Smooth muscle cell of the brain vasculature (primary cell): ENCODE results near the gene RASA3.

ENCODE experiments used
- DNase-seq: peaks from one replicate; pipeline ENCODE4 v3.0.0-alpha.2; 2012; ENCODE audit warnings: low read depth, low spot score

RASA3 gene

DNA sequence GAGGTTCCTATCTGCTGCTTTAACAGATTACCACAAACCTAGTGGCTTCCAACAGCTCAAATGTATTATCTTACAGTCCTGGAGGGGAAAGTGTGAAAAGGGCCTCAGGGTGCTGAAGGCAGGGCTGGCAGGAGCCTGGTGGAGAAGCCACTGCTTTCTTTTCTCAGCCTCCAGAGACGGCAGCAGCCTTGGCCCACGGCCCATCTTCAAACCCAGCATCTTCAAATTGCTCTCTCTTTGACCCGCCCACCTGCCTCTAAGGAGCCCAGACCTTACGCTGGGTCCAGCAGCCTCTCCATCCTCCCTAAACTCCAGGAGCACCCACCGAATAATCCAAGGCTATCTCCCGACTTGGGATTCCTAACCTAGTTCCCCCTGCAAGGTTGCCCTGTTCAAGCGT lies 194.2 kb downstream of the RASA3 start:
- no peak for DNase-seq

DNA sequence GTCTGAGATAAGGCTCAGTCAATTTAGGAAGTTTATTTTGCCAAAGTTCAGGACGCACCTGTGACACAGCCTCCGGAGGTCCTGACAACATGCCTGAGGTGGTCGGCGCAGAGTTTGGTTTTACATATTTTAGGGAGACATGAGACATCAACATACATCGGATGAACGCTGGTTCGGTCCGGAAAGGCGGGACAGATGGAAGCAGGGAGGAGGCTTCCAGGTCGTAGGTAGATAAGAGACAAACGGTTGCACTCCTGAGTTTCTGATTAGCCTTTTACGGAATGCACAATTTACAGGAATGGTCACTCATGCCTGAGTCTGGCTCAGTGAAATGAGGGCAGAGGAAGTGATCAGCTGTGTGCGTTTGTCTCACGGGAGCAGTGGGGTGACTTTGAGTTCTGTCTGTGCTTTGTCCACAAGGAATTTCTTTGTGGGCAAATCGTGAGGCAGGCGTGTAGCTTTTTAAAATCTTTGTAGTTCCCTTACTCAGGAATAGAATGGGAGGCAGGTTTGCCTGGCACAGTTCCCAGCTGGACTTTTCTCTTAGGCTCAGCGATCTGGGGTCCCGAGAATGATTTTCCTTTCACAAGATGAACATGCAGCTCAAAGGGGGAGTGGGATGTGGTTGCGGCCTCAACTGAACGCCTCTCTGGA lies 194.8 kb downstream of the RASA3 start:
- DNase-seq = no peak

DNA sequence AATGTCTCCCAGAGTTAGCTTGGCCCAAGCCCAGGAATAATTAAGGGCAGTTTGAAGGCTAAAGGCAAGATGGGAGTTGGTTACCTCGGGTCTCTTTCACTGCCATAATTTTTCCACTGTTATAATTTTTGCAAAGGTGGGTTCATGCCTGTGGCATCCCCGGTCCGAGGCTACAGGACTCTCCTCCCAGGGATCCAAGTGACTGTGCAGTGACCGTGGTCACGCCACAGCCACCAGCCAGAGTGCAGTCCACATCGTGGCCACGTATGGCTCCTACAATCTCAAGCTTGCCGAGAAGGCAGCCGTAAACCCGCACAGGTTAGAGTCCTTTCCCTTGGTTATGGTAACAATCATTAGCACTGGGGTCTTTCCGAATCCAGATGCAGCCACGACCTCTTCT lies 195.3 kb downstream of the RASA3 start:
- DNase-seq = no peak

DNA sequence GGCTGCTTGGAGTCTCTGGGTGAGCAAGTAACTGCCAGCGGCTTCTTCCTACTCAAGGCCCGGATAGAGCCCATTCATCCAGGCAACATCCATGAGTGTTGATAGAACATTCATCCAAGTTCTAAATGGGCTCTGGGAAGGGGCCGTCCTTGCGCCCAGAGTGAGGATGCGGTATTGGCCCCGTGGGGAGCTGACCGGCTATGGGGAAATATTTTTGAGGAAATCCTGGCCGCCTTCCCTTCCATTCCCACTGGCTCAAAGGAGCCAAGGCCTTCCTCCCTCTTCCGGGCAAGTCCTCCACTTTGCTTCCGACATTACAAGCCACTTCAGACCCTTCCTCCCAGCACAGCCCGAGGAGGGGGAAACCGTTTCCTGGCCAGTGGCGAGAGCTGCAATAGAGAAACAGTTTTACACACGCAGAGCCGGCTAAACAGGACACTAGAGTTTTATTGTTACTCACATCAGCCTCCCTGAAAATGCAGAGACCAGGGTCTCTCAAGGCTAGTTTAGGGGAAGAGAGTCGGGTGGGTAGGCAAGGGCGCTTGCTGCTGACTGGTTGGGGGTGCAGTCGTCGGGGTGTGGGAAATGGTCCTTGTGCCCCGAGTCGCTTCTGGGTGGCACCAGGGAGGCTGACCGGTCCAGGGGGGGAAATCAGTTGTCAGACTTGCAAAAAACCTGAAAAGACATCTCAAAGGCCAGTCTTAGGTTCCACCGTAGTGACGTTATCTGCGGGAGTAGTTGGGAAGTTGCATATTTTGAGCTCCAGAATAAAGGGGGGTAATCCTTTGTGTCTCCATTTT lies 196.1 kb downstream of the RASA3 start:
- DNase-seq = no peak

DNA sequence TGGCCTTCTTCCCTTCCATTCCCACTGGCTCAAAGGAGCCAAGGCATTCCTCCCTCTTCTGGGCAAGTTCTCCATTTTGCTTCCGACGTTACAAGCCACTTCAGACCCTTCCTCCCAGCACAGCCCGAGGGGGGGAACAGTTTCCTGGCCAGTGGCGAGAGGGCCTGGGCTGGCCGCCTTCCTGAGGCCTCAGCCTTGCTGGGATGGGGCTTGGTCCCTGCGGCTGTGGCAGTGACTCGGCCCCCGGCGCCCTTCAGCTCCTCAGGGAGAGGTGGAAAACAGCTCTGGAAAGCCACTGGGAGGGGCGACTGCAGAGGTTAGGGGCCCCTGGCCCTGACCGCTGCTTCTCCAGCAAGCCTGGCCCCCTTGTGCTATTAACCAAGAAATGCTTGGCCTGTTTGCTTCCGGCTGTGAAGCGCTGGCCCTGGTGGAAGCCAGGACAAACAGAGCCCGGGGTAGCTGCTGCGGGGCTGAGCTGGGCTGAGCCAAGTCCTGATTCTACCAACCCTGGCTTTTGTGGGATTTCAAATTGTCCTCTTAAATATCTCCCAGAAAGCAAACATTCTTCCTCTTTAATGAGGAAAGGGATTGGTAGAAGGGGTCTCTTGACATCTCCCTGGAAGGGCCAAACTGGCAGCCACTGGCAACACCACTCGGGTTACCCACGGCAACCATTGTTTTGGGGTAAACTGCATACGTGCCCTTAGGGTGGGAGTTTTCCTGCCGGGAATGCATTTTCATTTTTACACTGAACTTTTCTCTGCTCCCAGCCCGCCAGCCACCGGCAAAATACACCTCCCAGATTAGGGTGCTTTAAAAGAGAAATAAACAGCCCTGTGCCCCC lies 197.2 kb downstream of the RASA3 start:
- DNase-seq = no peak

DNA sequence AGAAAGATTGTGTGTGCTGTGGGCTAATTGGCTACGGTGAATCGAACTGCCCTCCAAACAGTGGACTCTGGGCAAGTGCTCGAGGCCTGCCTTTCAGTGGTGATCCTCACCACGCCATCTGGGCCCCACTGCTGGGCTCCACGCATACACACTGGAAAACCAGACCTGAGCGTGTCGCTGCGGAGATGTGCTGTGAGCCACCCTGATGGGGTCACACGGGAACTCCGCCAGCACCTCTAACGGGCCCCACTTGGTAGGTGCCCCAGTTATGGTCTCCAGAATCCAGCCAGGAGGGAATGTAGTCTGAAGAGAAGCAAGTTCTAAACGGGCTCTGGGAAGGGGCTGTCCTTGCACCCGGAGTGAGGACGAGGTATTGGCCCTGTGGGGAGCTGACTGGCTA lies 197.8 kb downstream of the RASA3 start:
- no peak for DNase-seq

DNA sequence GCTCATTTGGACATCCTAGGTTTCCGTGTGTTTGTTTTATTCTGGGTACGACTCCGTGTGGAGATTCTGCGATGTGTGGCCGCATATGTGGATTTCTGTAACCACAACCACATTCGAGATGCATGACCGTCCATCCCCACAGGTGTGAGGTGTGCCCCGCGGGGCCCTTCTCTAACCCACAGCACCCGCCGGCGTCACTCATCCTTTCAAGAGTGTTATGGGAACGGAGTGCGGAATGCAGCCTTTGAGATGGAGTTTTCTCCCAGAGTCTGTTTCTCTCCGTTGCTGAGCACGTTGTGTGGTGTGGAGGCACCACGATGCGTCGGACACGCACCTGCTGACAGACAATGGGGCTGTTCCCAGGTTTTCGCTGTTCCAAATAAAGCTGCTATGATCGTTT lies 198.5 kb downstream of the RASA3 start:
- DNase-seq = no peak

DNA sequence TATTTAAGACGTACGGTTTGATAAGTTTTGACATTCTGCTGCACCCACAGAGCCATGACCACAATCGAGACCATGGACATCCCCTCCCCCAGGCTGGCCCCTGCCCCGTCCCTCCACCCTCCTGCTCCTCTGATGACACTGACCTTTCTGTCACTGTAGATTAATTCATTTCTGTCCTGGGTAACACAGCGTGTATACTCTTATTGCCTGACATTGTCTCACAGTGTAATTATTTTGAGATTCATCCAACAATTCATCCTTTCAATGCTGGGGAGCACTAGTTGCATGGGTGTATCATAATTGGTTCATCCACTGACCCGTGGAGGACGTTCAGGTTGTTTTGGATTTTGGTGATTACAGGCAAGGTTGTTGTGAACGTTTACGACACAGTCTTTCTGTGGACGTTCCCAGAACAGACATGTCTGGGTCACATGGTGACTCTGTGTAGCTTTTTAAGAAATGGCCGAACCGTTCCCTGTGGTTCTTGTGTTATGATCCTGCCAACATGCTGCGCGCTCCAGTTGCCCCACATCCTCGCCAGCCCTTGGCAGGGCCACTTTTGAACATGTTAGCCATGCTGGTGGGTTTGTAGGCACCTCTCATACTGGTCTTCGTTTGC lies 200.5 kb downstream of the RASA3 start:
- no peak for DNase-seq

DNA sequence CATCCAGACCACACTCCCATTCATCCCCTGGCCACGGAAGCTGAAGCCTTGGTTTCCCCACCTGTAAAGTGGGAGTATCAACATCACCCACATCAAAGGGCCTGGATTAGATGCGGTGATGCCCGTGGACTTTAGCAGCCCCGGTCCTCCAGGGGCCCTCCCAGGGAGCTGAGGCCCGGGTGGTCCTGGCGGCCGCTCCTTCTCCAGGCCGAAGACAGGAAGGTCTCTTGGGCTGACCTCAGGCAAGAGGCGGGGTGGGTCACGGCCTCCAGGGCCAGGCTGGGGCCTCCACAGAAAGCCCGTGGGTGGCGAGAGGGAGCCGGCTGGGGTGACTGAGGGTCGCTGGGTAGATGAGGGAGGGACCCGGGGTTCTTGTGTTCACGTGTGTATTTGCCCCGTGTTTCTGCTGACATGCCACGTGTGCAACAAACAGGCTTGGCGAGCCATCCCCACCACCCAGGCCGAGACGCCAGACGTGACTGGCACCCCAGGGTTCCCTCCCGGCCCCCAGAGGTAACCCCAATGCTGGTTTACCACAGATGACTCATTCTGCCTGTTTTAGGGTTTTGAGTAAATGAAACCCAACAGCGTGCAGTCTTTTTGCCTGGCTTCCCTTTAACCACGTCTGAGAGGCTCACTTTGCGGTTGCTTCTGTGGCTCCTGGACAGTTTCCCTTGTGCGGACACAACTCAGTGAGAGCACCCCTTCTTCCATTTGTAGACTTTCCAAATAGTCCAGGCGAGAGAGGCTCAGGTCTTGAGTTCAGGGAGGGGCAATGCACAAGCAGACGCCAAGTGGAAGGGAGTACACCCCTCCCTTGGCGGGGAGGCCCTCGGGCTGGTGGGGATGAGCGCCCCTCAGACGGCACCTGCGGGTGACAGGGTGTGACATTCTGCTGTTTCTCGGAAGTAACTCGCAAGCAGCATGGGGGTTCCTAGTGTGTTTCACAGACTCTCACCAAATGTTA lies 201.5 kb downstream of the RASA3 start:
- DNase-seq = no peak

DNA sequence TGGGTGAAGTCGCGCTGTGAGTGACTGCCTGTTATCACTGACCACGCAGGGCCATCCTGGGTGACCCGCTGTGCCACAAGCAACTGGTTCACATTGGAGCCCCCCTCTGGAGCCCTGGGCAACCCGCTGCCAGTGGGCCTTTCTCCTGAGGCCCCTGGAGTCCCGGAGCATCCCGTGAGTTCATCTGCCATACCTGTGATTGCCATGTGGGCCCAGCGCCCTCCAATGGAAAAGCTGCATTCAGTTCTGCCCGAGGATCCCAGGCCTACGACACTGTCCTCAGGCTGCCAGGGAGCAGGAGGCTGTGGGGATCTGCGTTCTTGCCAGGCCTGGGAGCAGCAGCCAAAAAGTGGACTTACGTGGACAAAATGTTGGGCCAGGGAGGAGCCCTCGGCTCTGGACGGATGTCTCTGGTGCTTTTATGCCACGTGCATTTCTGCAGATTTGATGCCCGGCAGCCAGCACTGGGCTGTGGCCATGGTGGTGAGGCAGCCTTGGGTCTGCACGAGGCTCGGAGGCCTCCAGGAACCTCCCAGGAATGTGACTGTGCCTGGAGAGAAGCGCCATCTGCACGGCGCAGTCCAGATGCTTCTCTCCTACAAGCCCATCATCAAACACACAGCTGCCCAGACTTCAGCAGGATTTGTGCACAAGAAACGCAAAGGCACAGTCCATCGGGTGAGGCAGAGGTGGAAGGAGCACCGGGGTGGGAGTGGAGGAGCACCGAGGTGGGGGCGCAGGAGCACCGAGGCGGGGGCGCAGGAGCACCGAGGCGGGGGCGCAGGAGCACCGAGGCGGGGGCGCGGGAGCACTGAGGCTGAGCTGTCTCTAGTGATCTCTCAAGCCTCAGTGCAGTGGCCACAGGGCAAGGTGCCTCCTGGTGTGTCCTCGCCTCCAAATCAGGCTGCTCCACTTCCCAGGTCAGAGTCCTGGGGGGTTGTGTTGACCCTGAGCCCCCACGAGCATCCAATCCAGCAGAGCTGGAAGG lies 202.5 kb downstream of the RASA3 start:
- no peak for DNase-seq

DNA sequence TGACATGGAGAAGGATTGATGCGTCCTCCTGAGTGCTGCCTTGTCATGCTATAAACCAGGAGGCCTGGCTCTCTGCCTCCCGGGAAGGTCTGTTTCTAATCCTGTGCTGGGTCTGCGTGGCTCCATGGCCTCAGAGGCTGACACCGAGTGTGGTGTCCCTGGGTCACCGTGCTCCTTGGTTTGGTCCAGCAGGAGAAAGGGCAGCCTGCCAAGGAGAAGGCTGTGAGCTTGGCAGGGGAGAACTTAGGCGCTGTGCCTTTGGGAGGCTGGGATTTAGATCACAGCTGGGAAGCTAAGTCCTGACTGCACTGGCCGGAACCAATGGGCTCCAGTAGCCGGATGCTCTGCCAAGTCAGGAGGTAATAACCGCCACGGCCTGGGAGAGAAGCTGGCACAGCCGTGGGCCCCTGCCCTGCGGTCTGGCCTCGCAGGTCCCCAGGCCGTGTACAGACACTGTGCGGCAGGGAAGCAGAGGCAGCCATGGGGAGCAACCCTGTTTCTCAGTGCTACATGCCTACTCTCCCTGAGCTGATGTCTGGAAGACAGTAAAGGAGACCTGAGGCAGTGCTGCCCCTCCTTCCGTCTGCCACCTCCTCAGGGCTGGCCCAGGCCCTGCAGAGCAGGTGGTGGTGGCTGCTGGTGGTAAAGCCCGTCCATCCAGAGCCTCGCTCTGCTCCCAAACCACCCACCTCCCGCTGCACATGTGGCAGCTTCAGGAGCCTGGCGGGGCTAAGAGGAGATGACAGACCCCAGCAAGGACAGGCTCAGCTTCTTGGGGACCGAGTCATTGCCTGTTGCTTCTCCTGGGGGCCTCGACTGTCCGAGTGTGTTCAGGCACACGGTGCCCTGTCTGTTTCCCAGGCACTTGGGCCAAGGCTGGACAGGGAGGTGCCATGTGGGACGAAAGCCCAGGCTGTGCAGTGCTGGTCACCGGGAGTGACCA lies 203.5 kb downstream of the RASA3 start:
- peak; percentile 32 for DNase-seq
